ENCODE data around the gene CCDC136.

CCDC136 gene

GRCh38 chr7:128791121-128791971 is at the start of gene CCDC136:
Gene CCDC136 (plus strand): TSS chr7:128791968. CDS start chr7:128792412, 444 bp downstream.
- no peak for FAIRE-seq

GRCh38 chr7:128742206-128742605 is 49.6 kb upstream of the CCDC136 start:
- FAIRE-seq: no peak

GRCh38 chr7:128743112-128743772 is 48.5 kb upstream of the CCDC136 start:
- no peak for FAIRE-seq

- no peak for FAIRE-seq
These were observed 47.3 kb upstream of the CCDC136 start for GRCh38 chr7:128744366-128744905.

GRCh38 chr7:128745706-128746105 is 46.1 kb upstream of the CCDC136 start:
- no peak for FAIRE-seq

- no peak for FAIRE-seq
These were observed 44.3 kb upstream of the CCDC136 start for GRCh38 chr7:128747327-128748079.

- FAIRE-seq: no peak
These were observed 39.5 kb upstream of the CCDC136 start for GRCh38 chr7:128752251-128752650.

- no peak for FAIRE-seq
These were observed 36.5 kb upstream of the CCDC136 start for GRCh38 chr7:128755075-128755818.

- FAIRE-seq: no peak
These were observed 35.8 kb upstream of the CCDC136 start for GRCh38 chr7:128755819-128756476.

GRCh38 chr7:128757203-128757602 is 34.6 kb upstream of the CCDC136 start:
- peak; percentile 9 for FAIRE-seq

GRCh38 chr7:128758553-128758952 is 33.2 kb upstream of the CCDC136 start:
- no peak for FAIRE-seq

- FAIRE-seq: no peak
These were observed 32.5 kb upstream of the CCDC136 start for GRCh38 chr7:128759242-128759641.

- FAIRE-seq: no peak
These were observed 28.2 kb upstream of the CCDC136 start for GRCh38 chr7:128763541-128763940.

- FAIRE-seq: no peak
These were observed 24.2 kb upstream of the CCDC136 start for GRCh38 chr7:128767475-128768110.

GRCh38 chr7:128770233-128770632 is 21.5 kb upstream of the CCDC136 start:
- no peak for FAIRE-seq

GRCh38 chr7:128773604-128774003 is 18.2 kb upstream of the CCDC136 start:
- no peak for FAIRE-seq

- FAIRE-seq: no peak
These were observed 17.6 kb upstream of the CCDC136 start for GRCh38 chr7:128774029-128774689.

- FAIRE-seq: no peak
These were observed 16.8 kb upstream of the CCDC136 start for GRCh38 chr7:128774921-128775320.

- no peak for FAIRE-seq
These were observed 15.9 kb upstream of the CCDC136 start, which contains the start of gene OPN1SW for GRCh38 chr7:128775744-128776474. Gene OPN1SW (minus strand): TSS chr7:128775794. CDS start chr7:128775781, 13 bp downstream.
